Ishikawa (cell line): ENCODE results near the gene CLEC10A.

Source experiments
- CEBPB ChIP-seq: IDR thresholded peaks from 2 replicates; pipeline ENCODE4 v1.6.1; 2012
- CREB1 ChIP-seq: IDR thresholded peaks from 2 replicates; pipeline ENCODE4 v1.6.1; 2012; ENCODE audit warnings: low read depth
- EGR1 ChIP-seq: IDR thresholded peaks from 2 replicates; pipeline ENCODE4 v1.6.1; 2012
- EP300 ChIP-seq: IDR thresholded peaks from 2 replicates; pipeline ENCODE4 v1.6.1; 2012; ENCODE audit warnings: borderline replicate concordance
- FOXM1 ChIP-seq: IDR thresholded peaks from 2 replicates; pipeline ENCODE4 v1.6.1; 2012; ENCODE audit warnings: low read depth, borderline replicate concordance
- NFIC ChIP-seq: IDR thresholded peaks from 2 replicates; pipeline ENCODE4 v1.6.1; 2012
- RAD21 ChIP-seq: IDR thresholded peaks from 2 replicates; pipeline ENCODE4 v1.6.1; 2012; ENCODE audit warnings: low read depth
- TAF1 ChIP-seq: IDR thresholded peaks from 2 replicates; pipeline ENCODE4 v1.6.1; 2012; ENCODE audit warnings: low read depth, mild to moderate bottlenecking
- TCF12 ChIP-seq: IDR thresholded peaks from 2 replicates; pipeline ENCODE4 v1.6.1; 2012; ENCODE audit warnings: low read depth
- TEAD4 ChIP-seq: IDR thresholded peaks from 2 replicates; pipeline ENCODE4 v1.6.1; 2012
- YY1 ChIP-seq: IDR thresholded peaks from 2 replicates; pipeline ENCODE4 v1.6.1; 2012; ENCODE audit warnings: low read depth
- ZBTB7A ChIP-seq: IDR thresholded peaks from 2 replicates; pipeline ENCODE4 v1.6.1; 2012; ENCODE audit warnings: low read depth
- TF ChIP-seq, protein P1 (sequence below): IDR thresholded peaks from 2 replicates; pipeline ENCODE4 v1.6.1; 2012
- TF ChIP-seq, protein P2 (sequence below): IDR thresholded peaks from 2 replicates; pipeline ENCODE4 v1.6.1; 2012
- TF ChIP-seq, protein P3 (sequence below): IDR thresholded peaks from 2 replicates; pipeline ENCODE4 v1.6.1; 2012; ENCODE audit warnings: low read depth, mild to moderate bottlenecking

The CLEC10A gene

DNA sequence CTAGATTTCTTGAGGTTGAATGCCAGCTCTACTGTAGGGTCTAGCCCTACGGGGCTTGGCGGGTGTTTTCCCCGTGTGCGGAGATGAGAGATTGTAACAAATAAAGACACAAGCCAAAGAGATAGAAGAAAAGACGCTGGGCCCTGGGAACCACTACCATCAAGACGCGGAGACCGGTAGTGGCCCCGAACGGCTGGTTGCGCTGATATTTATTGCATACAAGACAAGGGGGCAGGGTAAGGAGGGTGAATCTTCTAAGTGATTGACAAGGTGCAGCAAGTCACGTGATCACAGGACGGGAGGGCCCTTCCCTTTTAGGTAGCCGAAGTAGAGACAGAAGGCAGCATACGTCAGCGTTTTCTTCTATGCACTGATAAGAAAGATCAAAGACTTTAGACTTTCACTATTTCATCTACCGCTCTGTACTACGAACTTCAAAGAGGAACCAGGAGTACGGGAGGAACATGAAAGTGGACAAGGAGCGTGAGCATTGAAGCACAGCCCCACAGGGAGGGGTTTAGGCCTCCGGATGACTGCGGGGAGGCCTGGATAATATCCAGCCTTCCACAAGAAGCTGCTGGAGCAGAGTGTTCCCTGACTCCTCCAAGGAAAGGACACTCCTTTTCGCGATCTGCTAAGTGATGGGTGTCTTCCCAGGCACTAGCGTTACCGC is 33.2 kb downstream of the CLEC10A start:
- TF ChIP-seq, protein P1, sequence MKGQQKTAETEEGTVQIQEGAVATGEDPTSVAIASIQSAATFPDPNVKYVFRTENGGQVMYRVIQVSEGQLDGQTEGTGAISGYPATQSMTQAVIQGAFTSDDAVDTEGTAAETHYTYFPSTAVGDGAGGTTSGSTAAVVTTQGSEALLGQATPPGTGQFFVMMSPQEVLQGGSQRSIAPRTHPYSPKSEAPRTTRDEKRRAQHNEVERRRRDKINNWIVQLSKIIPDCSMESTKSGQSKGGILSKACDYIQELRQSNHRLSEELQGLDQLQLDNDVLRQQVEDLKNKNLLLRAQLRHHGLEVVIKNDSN = peak; percentile 29; the same call in 1 of the 2 replicates

DNA sequence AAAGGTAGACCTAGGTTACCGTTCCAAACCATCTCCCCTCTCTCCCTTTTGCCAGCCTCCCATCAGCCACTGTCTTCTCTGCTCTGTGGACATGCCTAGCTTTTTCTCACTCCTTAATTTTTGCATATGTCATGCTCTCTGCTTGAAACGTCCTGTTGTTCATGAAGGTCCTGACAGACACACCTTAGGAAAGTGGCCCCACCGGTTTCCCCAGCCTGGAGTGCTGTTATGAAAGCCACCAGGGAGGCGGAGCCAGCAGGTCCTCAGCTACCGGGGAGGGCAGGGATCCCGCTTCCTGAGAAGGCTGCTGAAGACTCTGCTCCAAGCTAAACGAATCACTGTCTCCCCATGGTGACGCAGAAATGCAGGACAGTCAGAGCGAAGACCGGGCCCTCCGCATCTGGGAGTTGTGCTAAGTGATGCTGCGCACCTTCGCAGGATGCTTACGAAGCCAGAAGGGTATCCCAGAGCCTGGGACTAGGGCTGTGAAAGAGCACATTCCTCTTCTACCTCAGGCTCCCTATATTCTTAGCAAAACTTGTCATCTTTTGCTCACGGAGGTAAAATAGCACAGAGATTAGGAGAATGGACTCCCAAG is 33.8 kb downstream of the CLEC10A start:
- TF ChIP-seq, protein P2, sequence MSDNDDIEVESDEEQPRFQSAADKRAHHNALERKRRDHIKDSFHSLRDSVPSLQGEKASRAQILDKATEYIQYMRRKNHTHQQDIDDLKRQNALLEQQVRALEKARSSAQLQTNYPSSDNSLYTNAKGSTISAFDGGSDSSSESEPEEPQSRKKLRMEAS = peak; percentile 46
- TF ChIP-seq NFIC (no peak), EGR1 (no peak), CREB1 (no peak), ZBTB7A (no peak), TCF12 (peak; percentile 81), CEBPB (peak; percentile 89), YY1 (peak; percentile 41; the same call in 1 of the 2 replicates), EP300 (peak; percentile 66; the same call in 1 of the 2 replicates), FOXM1 (0 out of 2 replicates have a peak, but pooled peaks have one; percentile 13), TAF1 (no peak; the same call in 1 of the 2 replicates), TEAD4 (peak; percentile 26; the same call in 1 of the 2 replicates)
- TF ChIP-seq, protein P1 = 0 out of 2 replicates have a peak, but pooled peaks have one; percentile 16
- TF ChIP-seq, protein P3, sequence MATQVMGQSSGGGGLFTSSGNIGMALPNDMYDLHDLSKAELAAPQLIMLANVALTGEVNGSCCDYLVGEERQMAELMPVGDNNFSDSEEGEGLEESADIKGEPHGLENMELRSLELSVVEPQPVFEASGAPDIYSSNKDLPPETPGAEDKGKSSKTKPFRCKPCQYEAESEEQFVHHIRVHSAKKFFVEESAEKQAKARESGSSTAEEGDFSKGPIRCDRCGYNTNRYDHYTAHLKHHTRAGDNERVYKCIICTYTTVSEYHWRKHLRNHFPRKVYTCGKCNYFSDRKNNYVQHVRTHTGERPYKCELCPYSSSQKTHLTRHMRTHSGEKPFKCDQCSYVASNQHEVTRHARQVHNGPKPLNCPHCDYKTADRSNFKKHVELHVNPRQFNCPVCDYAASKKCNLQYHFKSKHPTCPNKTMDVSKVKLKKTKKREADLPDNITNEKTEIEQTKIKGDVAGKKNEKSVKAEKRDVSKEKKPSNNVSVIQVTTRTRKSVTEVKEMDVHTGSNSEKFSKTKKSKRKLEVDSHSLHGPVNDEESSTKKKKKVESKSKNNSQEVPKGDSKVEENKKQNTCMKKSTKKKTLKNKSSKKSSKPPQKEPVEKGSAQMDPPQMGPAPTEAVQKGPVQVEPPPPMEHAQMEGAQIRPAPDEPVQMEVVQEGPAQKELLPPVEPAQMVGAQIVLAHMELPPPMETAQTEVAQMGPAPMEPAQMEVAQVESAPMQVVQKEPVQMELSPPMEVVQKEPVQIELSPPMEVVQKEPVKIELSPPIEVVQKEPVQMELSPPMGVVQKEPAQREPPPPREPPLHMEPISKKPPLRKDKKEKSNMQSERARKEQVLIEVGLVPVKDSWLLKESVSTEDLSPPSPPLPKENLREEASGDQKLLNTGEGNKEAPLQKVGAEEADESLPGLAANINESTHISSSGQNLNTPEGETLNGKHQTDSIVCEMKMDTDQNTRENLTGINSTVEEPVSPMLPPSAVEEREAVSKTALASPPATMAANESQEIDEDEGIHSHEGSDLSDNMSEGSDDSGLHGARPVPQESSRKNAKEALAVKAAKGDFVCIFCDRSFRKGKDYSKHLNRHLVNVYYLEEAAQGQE = no peak

DNA sequence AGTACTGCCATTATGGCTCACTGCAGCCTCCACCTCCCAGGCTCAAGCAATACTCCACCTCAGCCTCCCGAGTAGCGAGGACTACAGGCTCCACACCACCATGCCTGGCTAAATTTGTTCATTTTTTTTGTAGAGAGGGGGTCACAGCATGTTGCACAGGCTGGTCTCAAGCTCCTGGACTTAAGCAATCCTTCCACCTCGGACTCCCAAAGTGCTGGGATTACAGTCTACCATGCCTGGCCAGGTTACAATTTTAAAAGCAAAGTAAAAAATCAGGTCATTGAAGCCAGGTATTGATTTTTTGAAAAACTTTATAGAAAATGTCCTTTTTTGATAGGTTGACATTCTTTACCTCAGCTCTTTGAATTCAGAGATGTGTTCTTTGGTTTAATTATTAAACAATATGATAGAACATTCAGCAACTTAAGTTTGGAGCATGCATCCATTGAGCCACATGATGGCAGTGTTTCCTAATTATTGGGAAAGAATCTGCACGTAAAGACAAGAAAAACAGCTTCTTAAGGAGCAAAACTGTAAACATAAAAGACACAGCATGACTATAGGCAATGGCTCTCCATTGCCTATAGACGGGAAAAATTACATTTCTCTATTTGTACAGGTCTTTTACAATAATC is 34.4 kb downstream of the CLEC10A start:
- TF ChIP-seq RAD21 = peak; percentile 95
- TF ChIP-seq FOXM1 = 0 out of 2 replicates have a peak, but pooled peaks have one; percentile 20
- 0 out of 2 replicates have a peak, but pooled peaks have one; percentile 29 for TF ChIP-seq NFIC
- no peak for TF ChIP-seq CREB1

DNA sequence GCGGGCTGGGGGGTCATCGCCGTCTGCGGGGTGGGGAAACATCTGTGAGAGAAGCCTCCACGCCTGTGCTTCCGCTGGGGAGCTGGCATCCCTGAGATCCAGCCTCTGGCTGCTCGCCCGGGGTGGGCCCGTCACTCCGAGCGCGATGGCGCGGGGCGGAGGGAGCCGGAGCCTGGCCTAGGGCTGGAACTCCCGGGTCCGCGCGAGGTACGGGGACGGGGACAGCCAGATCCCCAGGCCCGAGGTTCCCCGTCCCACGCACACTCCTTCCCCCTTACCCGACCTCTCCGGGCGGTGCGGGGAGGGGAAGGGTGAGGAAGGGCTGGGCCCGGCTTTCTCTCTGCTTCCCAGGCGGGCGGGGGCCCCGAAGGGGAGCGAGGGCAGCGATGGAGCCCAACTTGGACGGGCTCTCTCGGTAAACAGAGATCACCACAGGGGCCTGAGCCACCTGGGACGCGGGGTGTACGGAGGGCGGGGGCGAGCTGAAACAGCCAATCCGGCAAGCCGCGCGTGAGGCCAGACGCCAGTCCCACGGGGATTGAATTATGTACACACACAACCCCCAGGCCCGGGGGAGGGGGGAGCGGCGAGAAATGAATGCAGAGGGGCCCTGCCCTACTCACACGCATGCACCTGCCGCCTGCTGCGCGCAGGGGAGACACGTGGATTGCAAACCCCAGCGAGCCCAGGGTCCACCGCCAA is 36.4 kb downstream of the CLEC10A start, which contains the start of gene SLC16A11:
Gene SLC16A11 (minus strand): TSS at position 596 of the 702 bp plus-strand sequence. CDS start 579 bp downstream, at position 17.
- TF ChIP-seq RAD21 (no peak), EP300 (peak; percentile 45; the same call in 1 of the 2 replicates), ZBTB7A (0 out of 2 replicates have a peak, but pooled peaks have one; percentile 22), TAF1 (peak; percentile 45; the same call in 1 of the 2 replicates), FOXM1 (no peak), YY1 (0 out of 2 replicates have a peak, but pooled peaks have one; percentile 24), CREB1 (no peak), EGR1 (peak; percentile 65), TEAD4 (peak; percentile 21; the same call in 1 of the 2 replicates), TCF12 (peak; percentile 58; the same call in 1 of the 2 replicates), NFIC (no peak), CEBPB (no peak)
- TF ChIP-seq, protein P1 = no peak; the same call in 1 of the 2 replicates
- TF ChIP-seq, protein P2 = peak; percentile 22
- TF ChIP-seq, protein P3 = no peak

DNA sequence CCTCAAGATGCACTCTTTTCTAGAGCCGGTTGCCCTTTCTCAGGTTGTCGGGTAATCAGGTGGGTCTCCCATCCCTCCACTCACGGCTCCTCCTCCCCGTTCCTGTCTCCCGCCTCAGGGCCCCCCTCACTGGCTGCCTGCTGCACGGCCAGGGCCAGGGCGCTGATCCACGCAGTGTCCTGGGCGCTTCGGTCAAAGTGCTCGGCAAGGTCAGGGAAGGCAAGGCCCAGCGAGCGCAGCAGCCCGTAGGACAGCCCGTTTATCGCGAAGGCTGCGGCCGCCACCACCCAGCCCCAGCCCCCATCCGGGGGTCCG is 36.9 kb downstream of the CLEC10A start:
- TF ChIP-seq, protein P2 = 0 out of 2 replicates have a peak, but pooled peaks have one; percentile 5
- no peak for TF ChIP-seq NFIC
- no peak for TF ChIP-seq TEAD4
